Peyer's patch (tissue), 4 donors: ENCODE results near the gene AKAP6.

Experiments used
- POLR2A ChIP-seq, 2 donors: fragments of 450-650 bp; IDR thresholded peaks; one replicate each; pipeline ENCODE4 v1.5.1; 2017; ENCODE audit warnings: antibody characterized with exemption in 2 of 2, mild to moderate bottlenecking in 2 of 2, moderate library complexity in 2 of 2
- TF ChIP-seq, protein P1 (sequence below), 6 experiments: fragments of 450-650 bp in 4 of 6; fragments of 200-600 bp in 2 of 6; sonication (generic) in 1 of 6; IDR thresholded peaks; one replicate each; pipeline ENCODE4 v1.5.1; 2017 to 2019; ENCODE audit warnings: antibody characterized with exemption in 6 of 6, mild to moderate bottlenecking in 3 of 6, moderate library complexity in 1 of 6

DNA sequence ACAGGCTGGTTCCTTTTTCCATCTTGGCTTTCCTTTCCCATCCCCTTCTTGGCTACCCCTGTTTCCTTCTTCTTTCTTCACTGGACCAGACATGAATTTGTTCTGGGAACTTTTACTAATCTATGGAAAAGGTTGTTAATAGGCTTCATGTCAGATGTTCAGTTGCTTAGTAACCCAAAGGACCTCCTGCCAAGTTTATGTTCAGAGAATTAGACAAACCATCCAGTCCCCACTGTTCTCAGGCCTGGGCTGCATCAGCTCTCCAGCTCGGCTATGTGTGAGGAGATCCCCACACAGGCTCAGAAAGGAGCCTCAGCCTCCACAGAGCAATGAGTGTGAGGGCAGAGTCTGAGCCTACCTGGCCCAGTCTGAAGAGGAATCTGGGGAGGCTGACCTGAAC lies 78.0 kb downstream of the AKAP6 start:
- TF ChIP-seq, protein P1, sequence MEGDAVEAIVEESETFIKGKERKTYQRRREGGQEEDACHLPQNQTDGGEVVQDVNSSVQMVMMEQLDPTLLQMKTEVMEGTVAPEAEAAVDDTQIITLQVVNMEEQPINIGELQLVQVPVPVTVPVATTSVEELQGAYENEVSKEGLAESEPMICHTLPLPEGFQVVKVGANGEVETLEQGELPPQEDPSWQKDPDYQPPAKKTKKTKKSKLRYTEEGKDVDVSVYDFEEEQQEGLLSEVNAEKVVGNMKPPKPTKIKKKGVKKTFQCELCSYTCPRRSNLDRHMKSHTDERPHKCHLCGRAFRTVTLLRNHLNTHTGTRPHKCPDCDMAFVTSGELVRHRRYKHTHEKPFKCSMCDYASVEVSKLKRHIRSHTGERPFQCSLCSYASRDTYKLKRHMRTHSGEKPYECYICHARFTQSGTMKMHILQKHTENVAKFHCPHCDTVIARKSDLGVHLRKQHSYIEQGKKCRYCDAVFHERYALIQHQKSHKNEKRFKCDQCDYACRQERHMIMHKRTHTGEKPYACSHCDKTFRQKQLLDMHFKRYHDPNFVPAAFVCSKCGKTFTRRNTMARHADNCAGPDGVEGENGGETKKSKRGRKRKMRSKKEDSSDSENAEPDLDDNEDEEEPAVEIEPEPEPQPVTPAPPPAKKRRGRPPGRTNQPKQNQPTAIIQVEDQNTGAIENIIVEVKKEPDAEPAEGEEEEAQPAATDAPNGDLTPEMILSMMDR (IDR thresholded peaks at IDR 0.05), result no peak
- no peak for TF ChIP-seq POLR2A (IDR thresholded peaks at IDR 0.05)
